H9 (cell line): ENCODE results near the gene SMYD1. TPM values are rescaled to one million over a fixed set of nuclear protein-coding genes. Genes with fewer than 3 reads are reported as not detected.

Source experiments
- DNase-seq: peaks from one replicate; pipeline ENCODE4 v3.0.0-alpha.2; 2017
- H2AFZ ChIP-seq: one replicate; pipeline ENCODE4 v1.6.1; 2013; ENCODE audit warnings: mild to moderate bottlenecking, low read length, control low read depth, moderate library complexity
- H2AK5ac ChIP-seq: 2 replicates; pipeline ENCODE4 v1.6.1; 2013; ENCODE audit warnings: low read length, control low read depth, mixed read lengths; ENCODE audit not compliant: insufficient read length
- H2BK120ac ChIP-seq: one replicate; pipeline ENCODE4 v1.6.1; 2013; ENCODE audit warnings: low read depth, mild to moderate bottlenecking, low read length, control low read depth, inconsistent platforms; ENCODE audit not compliant: poor library complexity, severe bottlenecking
- H2BK12ac ChIP-seq: 2 replicates; pipeline ENCODE4 v1.6.1; 2013; ENCODE audit warnings: low read length, control low read depth, mixed read lengths, low read depth; ENCODE audit not compliant: insufficient read length
- H2BK15ac ChIP-seq: 2 replicates; pipeline ENCODE4 v1.6.1; 2013; ENCODE audit warnings: low read depth, low read length, control low read depth
- H2BK20ac ChIP-seq: one replicate; pipeline ENCODE4 v1.6.1; 2013; ENCODE audit warnings: low read depth, mild to moderate bottlenecking, low read length, control low read depth, inconsistent platforms; ENCODE audit not compliant: poor library complexity, severe bottlenecking
- H2BK5ac ChIP-seq: 2 replicates; pipeline ENCODE4 v1.6.1; 2013; ENCODE audit warnings: low read length, control low read depth, mixed read lengths; ENCODE audit not compliant: insufficient read length
- H3K14ac ChIP-seq: 2 replicates; pipeline ENCODE4 v1.6.1; 2013; ENCODE audit warnings: low read length, control low read depth; ENCODE audit not compliant: insufficient read depth
- H3K18ac ChIP-seq: 2 replicates; pipeline ENCODE4 v1.6.1; 2013; ENCODE audit warnings: low read depth, mild to moderate bottlenecking, mixed read lengths, low read length, control low read depth; ENCODE audit not compliant: insufficient read length
- H3K23ac ChIP-seq: 2 replicates; pipeline ENCODE4 v1.6.1; 2013; ENCODE audit warnings: low read length, control low read depth, mixed read lengths, low read depth; ENCODE audit not compliant: insufficient read length
- H3K23me2 ChIP-seq: 2 replicates; pipeline ENCODE4 v1.6.1; 2013; ENCODE audit warnings: low read depth, mild to moderate bottlenecking, mixed read lengths, low read length, control low read depth; ENCODE audit not compliant: insufficient read length, poor library complexity, severe bottlenecking
- H3K27ac ChIP-seq: 2 replicates; pipeline ENCODE4 v1.5.1; 2013; ENCODE audit warnings: low read length, control low read depth, mixed read lengths, low read depth; ENCODE audit not compliant: insufficient read length
- H3K27me3 ChIP-seq: 2 replicates; pipeline ENCODE4 v1.6.1; 2013; ENCODE audit warnings: low read length, control low read depth, inconsistent platforms; ENCODE audit not compliant: insufficient read depth
- H3K4ac ChIP-seq: 2 replicates; pipeline ENCODE4 v1.6.1; 2013; ENCODE audit warnings: low read depth, mild to moderate bottlenecking, control low read depth, inconsistent platforms, low read length, moderate library complexity
- H3K4me1 ChIP-seq: 2 replicates; pipeline ENCODE4 v1.6.1; 2013; ENCODE audit warnings: low read length, control low read depth, inconsistent platforms; ENCODE audit not compliant: insufficient read depth
- H3K4me2 ChIP-seq: 2 replicates; pipeline ENCODE4 v1.6.1; 2013; ENCODE audit warnings: low read length, control low read depth, mixed read lengths; ENCODE audit not compliant: insufficient read length, insufficient read depth
- H3K56ac ChIP-seq: 2 replicates; pipeline ENCODE4 v1.6.1; 2013; ENCODE audit warnings: low read depth, mild to moderate bottlenecking, mixed read lengths, low read length, control low read depth; ENCODE audit not compliant: insufficient read length
- H3K79me1 ChIP-seq: 2 replicates; pipeline ENCODE4 v1.6.1; 2013; ENCODE audit warnings: low read depth, mild to moderate bottlenecking, moderate library complexity, low read length, control low read depth, inconsistent platforms; ENCODE audit not compliant: insufficient read depth, poor library complexity, severe bottlenecking
- H3K79me2 ChIP-seq: 2 replicates; pipeline ENCODE4 v1.6.1; 2013; ENCODE audit warnings: low read length, control low read depth, inconsistent platforms; ENCODE audit not compliant: insufficient read depth
- H3K9ac ChIP-seq: 2 replicates; pipeline ENCODE4 v1.6.1; 2013; ENCODE audit warnings: low read length, control low read depth, mixed read lengths; ENCODE audit not compliant: insufficient read length; ENCODE audit errors: extremely low read depth
- H3K9me3 ChIP-seq: one replicate; pipeline ENCODE4 v1.6.1; 2013; ENCODE audit warnings: low read depth, low read length, inconsistent platforms; ENCODE audit not compliant: control insufficient read depth
- H3T11ph ChIP-seq: one replicate; pipeline ENCODE4 v1.6.1; 2013; ENCODE audit warnings: mild to moderate bottlenecking, low read length, control low read depth, inconsistent platforms
- H4K20me1 ChIP-seq: one replicate; pipeline ENCODE4 v1.6.1; 2013; ENCODE audit not compliant: control insufficient read depth, insufficient read length, insufficient read depth
- H4K5ac ChIP-seq: 2 replicates; pipeline ENCODE4 v1.6.1; 2013; ENCODE audit warnings: low read depth, mild to moderate bottlenecking, mixed read lengths, low read length, control low read depth; ENCODE audit not compliant: insufficient read length
- H4K8ac ChIP-seq: replicated peaks from 2 replicates; pipeline ENCODE4 v1.6.1; 2013; ENCODE audit warnings: low read length, control low read depth, mixed read lengths, low read depth; ENCODE audit not compliant: insufficient read length
- H4K91ac ChIP-seq: 2 replicates; pipeline ENCODE4 v1.6.1; 2013; ENCODE audit warnings: low read depth, mild to moderate bottlenecking, moderate library complexity, mixed read lengths, low read length, control low read depth; ENCODE audit not compliant: insufficient read length
- H3K27ac Mint-ChIP-seq, 3 experiments: 2 replicates in 2 of 3; 3 replicates in 1 of 3; pipeline ENCODE4 v1.8.0; 2020 to 2021; ENCODE audit warnings: mixed read lengths in 3 of 3, mild to moderate bottlenecking in 1 of 3, moderate library complexity in 1 of 3
- H3K27me3 Mint-ChIP-seq: 2 replicates; pipeline ENCODE4 v1.8.0; 2021; ENCODE audit warnings: low read depth, mild to moderate bottlenecking, moderate library complexity, mixed read lengths
- H3K36me3 Mint-ChIP-seq, 3 experiments: 2 replicates in 2 of 3; 3 replicates in 1 of 3; pipeline ENCODE4 v1.8.0; 2020 to 2021; ENCODE audit warnings: low read depth in 3 of 3, mixed read lengths in 3 of 3; ENCODE audit not compliant: insufficient read depth in 1 of 3
- H3K4me1 Mint-ChIP-seq, 2 experiments: 2 replicates each; pipeline ENCODE4 v1.8.0; 2020; ENCODE audit warnings: mixed read lengths in 2 of 2
- H3K4me3 Mint-ChIP-seq, 2 experiments: 2 replicates in 1 of 2; 3 replicates in 1 of 2; pipeline ENCODE4 v1.8.0; 2020 to 2021; ENCODE audit warnings: mild to moderate bottlenecking in 2 of 2, mixed read lengths in 2 of 2, moderate library complexity in 1 of 2
- H3K9me3 Mint-ChIP-seq, 2 experiments: 2 replicates in 1 of 2; 3 replicates in 1 of 2; pipeline ENCODE4 v1.8.0; 2020; ENCODE audit warnings: mild to moderate bottlenecking in 2 of 2, mixed read lengths in 2 of 2, moderate library complexity in 1 of 2
- WGBS: extraction: QIAGEN DNeasy Blood & Tissue Kit; methylation state at CpG from one replicate; pipeline ENCODE4 v1.1.7; 2013; ENCODE audit warnings: missing lambda C conversion rate, low lambda C conversion rate, mixed read lengths; ENCODE audit not compliant: insufficient read length; ENCODE audit errors: extremely low coverage; 5-methylcytosine and 5-hydroxymethylcytosine counted together
- total RNA-seq: library from RNA; stranded (reverse); gene quantifications from 2 replicates; pipeline ENCODE4 v1.2.1, GENCODE V29; 2021
- TF ChIP-seq, protein P1 (sequence below): fragments of 200-600 bp; sonication (generic); conservative IDR thresholded peaks from 3 replicates; pipeline ENCODE4 v1.8.0; 2021; ENCODE audit warnings: antibody characterized with exemption, mild to moderate bottlenecking

Gene SMYD1
- total RNA-seq, 1 experiment from 2014 or later = not detected

DNA sequence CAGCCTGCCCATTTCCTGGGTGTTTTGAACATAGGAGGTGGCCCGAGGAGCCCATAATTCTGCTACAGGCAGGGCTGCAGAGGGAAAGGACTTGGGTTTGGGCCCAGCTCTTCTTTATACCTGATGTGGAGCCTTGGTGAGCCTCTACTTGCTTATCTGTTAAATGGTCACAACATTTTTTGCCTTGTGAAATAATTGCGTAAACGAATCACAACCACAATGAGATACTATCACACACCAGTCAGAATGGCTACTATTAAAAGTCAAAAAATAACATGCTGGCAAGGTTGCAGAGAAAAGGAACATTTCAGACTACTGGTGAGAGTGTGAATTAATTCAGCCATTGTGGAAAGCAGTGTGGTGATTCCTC, 64.4 kb downstream of the SMYD1 start:
- Histone ChIP-seq H2AFZ (no peak overlapping the region), H3K18ac (no peak overlapping the region), H3K4ac (no peak overlapping the region), H4K5ac (no peak overlapping the region), H3K79me1 (no peaks in the 10 kb centered on the region), H4K91ac (no peak overlapping the region), H3K79me2 (no peaks in the 10 kb centered on the region), H3K23me2 (no peaks in the 10 kb centered on the region), H2BK12ac (no peak overlapping the region), H3K27ac (no peak overlapping the region), H3K9ac (no peak overlapping the region), H3K14ac (no peak overlapping the region), H2BK5ac (no peak overlapping the region), H2BK15ac (no peak overlapping the region), H2BK120ac (no peak overlapping the region), H2BK20ac (no peak overlapping the region), H4K20me1 (no peaks in the 10 kb centered on the region), H4K8ac (no peak overlapping the region), H3K9me3 (no peaks in the 10 kb centered on the region), H3K27me3 (no peaks in the 10 kb centered on the region), H3K23ac (no peak overlapping the region), H3K4me1 (no peaks in the 10 kb centered on the region), H2AK5ac (no peak overlapping the region), H3K56ac (no peak overlapping the region), H3T11ph (no peak overlapping the region), H3K4me2 (no peak overlapping the region)
- WGBS = no CpG with 5 or more reads among the region's 3 CpGs
- Mint-ChIP-seq H3K4me3 (no peak overlapping the region), H3K4me1 (peaks cover 0 to 4% of the 10 kb centered on the region in 2 experiments; a peak in 2 of 4 replicates), H3K9me3 (no peaks in the 10 kb centered on the region), H3K36me3 (no peaks in the 10 kb centered on the region), H3K27ac (no peak overlapping the region), H3K27me3 (peaks cover 16% of the 10 kb centered on the region)
- no peak for DNase-seq
- TF ChIP-seq, protein P1, sequence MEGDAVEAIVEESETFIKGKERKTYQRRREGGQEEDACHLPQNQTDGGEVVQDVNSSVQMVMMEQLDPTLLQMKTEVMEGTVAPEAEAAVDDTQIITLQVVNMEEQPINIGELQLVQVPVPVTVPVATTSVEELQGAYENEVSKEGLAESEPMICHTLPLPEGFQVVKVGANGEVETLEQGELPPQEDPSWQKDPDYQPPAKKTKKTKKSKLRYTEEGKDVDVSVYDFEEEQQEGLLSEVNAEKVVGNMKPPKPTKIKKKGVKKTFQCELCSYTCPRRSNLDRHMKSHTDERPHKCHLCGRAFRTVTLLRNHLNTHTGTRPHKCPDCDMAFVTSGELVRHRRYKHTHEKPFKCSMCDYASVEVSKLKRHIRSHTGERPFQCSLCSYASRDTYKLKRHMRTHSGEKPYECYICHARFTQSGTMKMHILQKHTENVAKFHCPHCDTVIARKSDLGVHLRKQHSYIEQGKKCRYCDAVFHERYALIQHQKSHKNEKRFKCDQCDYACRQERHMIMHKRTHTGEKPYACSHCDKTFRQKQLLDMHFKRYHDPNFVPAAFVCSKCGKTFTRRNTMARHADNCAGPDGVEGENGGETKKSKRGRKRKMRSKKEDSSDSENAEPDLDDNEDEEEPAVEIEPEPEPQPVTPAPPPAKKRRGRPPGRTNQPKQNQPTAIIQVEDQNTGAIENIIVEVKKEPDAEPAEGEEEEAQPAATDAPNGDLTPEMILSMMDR = no peak
